Measurements from ENCODE around the gene NOX5.
"Not testable (repeated sequence)": the region's sequence is repeated elsewhere in the genome, so short reads cannot be mapped to it uniquely, and the experiment has no call there.

NOX5 gene

GRCh38 chr15:69067296-69067695, 52.8 kb downstream of the NOX5 start:
- Histone ChIP-seq H3K4me3 (ENCODE audit: insufficient read depth, low read depth, low read length) (no peak overlapping the region), H3K9me3 (ENCODE audit: control insufficient read depth, low read length) (no peaks in the 10 kb centered on the region), H3K4me1 (ENCODE audit: control insufficient read depth, insufficient read depth, low read length) (no peaks in the 10 kb centered on the region), H3K36me3 (ENCODE audit: control insufficient read depth, insufficient read depth, low read length) (no peaks in the 10 kb centered on the region), H3K27ac (ENCODE audit: insufficient read depth, low read depth, low read length, poor library complexity, severe bottlenecking) (no peak overlapping the region), H3K27me3 (ENCODE audit: control insufficient read depth, insufficient read depth, low read length, poor library complexity, severe bottlenecking) (no peaks in the 10 kb centered on the region)
- 75 to 83% methylated on average over 1 of the region's 1 CpG for WGBS, 2 experiments

GRCh38 chr15:69068157-69068556, 53.7 kb downstream of the NOX5 start:
- H3K27ac ChIP-seq (ENCODE audit: insufficient read depth, low read depth, low read length, poor library complexity, severe bottlenecking) = no peak overlapping the region
- H3K4me1 ChIP-seq (ENCODE audit: control insufficient read depth, insufficient read depth, low read length) = no peaks in the 10 kb centered on the region
- peaks cover 3% of the 10 kb centered on the region for H3K27me3 ChIP-seq (ENCODE audit: control insufficient read depth, insufficient read depth, low read length, poor library complexity, severe bottlenecking)
- H3K9me3 ChIP-seq (ENCODE audit: control insufficient read depth, low read length) = no peaks in the 10 kb centered on the region
- H3K36me3 ChIP-seq (ENCODE audit: control insufficient read depth, insufficient read depth, low read length) = no peaks in the 10 kb centered on the region
- 92 to 97% methylated on average over 2 to 3 of the region's 3 CpGs for WGBS, 2 experiments
- no peak overlapping the region for H3K4me3 ChIP-seq (ENCODE audit: insufficient read depth, low read depth, low read length)

GRCh38 chr15:69069290-69069689, 54.8 kb downstream of the NOX5 start:
- not testable (repeated sequence) for H3K4me1 ChIP-seq (ENCODE audit: control insufficient read depth, insufficient read depth, low read length); H3K27ac ChIP-seq (ENCODE audit: insufficient read depth, low read depth, low read length, poor library complexity, severe bottlenecking); H3K4me3 ChIP-seq (ENCODE audit: insufficient read depth, low read depth, low read length); H3K36me3 ChIP-seq (ENCODE audit: control insufficient read depth, insufficient read depth, low read length); H3K9me3 ChIP-seq (ENCODE audit: control insufficient read depth, low read length)
- H3K27me3 ChIP-seq (ENCODE audit: control insufficient read depth, insufficient read depth, low read length, poor library complexity, severe bottlenecking) = peaks cover 13% of the 10 kb centered on the region

- Histone ChIP-seq H3K9me3 (ENCODE audit: control insufficient read depth, low read length) (no peaks in the 10 kb centered on the region), H3K4me1 (ENCODE audit: control insufficient read depth, insufficient read depth, low read length) (peaks cover 6% of the 10 kb centered on the region), H3K27me3 (ENCODE audit: control insufficient read depth, insufficient read depth, low read length, poor library complexity, severe bottlenecking) (peaks cover 14% of the 10 kb centered on the region), H3K4me3 (ENCODE audit: insufficient read depth, low read depth, low read length) (no peak overlapping the region), H3K27ac (ENCODE audit: insufficient read depth, low read depth, low read length, poor library complexity, severe bottlenecking) (no peak overlapping the region), H3K36me3 (ENCODE audit: control insufficient read depth, insufficient read depth, low read length) (no peaks in the 10 kb centered on the region)
- WGBS, 2 experiments = 97 to 99% methylated on average over 7 of the region's 7 CpGs
These were observed 55.5 kb downstream of the NOX5 start for GRCh38 chr15:69069996-69070395.

GRCh38 chr15:69070396-69070795, 55.9 kb downstream of the NOX5 start:
- H3K36me3 ChIP-seq (ENCODE audit: control insufficient read depth, insufficient read depth, low read length) = no peaks in the 10 kb centered on the region
- WGBS, 2 experiments = 80 to 100% methylated on average over 1 of the region's 1 CpG
- H3K4me1 ChIP-seq (ENCODE audit: control insufficient read depth, insufficient read depth, low read length) = peaks cover 6% of the 10 kb centered on the region
- H3K9me3 ChIP-seq (ENCODE audit: control insufficient read depth, low read length) = no peaks in the 10 kb centered on the region
- H3K27me3 ChIP-seq (ENCODE audit: control insufficient read depth, insufficient read depth, low read length, poor library complexity, severe bottlenecking) = peaks cover 18% of the 10 kb centered on the region
- no peak overlapping the region for H3K27ac ChIP-seq (ENCODE audit: insufficient read depth, low read depth, low read length, poor library complexity, severe bottlenecking)
- H3K4me3 ChIP-seq (ENCODE audit: insufficient read depth, low read depth, low read length) = no peak overlapping the region

GRCh38 chr15:69071260-69071659, 56.8 kb downstream of the NOX5 start:
- Histone ChIP-seq H3K4me3 (ENCODE audit: insufficient read depth, low read depth, low read length) (no peak overlapping the region), H3K9me3 (ENCODE audit: control insufficient read depth, low read length) (no peaks in the 10 kb centered on the region), H3K27me3 (ENCODE audit: control insufficient read depth, insufficient read depth, low read length, poor library complexity, severe bottlenecking) (peaks cover 27% of the 10 kb centered on the region), H3K4me1 (ENCODE audit: control insufficient read depth, insufficient read depth, low read length) (peaks cover 6% of the 10 kb centered on the region), H3K27ac (ENCODE audit: insufficient read depth, low read depth, low read length, poor library complexity, severe bottlenecking) (no peak overlapping the region), H3K36me3 (ENCODE audit: control insufficient read depth, insufficient read depth, low read length) (no peaks in the 10 kb centered on the region)
- WGBS, 2 experiments = 79 to 83% methylated on average over 5 of the region's 5 CpGs

GRCh38 chr15:69072906-69073305, 58.4 kb downstream of the NOX5 start:
- no peak overlapping the region for H3K27ac ChIP-seq (ENCODE audit: insufficient read depth, low read depth, low read length, poor library complexity, severe bottlenecking)
- H3K9me3 ChIP-seq (ENCODE audit: control insufficient read depth, low read length) = no peaks in the 10 kb centered on the region
- peaks cover 31% of the 10 kb centered on the region for H3K27me3 ChIP-seq (ENCODE audit: control insufficient read depth, insufficient read depth, low read length, poor library complexity, severe bottlenecking)
- no peak overlapping the region for H3K4me3 ChIP-seq (ENCODE audit: insufficient read depth, low read depth, low read length)
- WGBS, 2 experiments = 88 to 99% methylated on average over 2 of the region's 2 CpGs
- peaks cover 6% of the 10 kb centered on the region for H3K4me1 ChIP-seq (ENCODE audit: control insufficient read depth, insufficient read depth, low read length)
- H3K36me3 ChIP-seq (ENCODE audit: control insufficient read depth, insufficient read depth, low read length) = no peaks in the 10 kb centered on the region

GRCh38 chr15:69074001-69074842, 59.7 kb downstream of the NOX5 start:
- H3K4me3 ChIP-seq (ENCODE audit: insufficient read depth, low read depth, low read length) = peak overlapping the region; percentile 62
- H3K4me1 ChIP-seq (ENCODE audit: control insufficient read depth, insufficient read depth, low read length) = peaks cover 6% of the 10 kb centered on the region
- H3K27ac ChIP-seq (ENCODE audit: insufficient read depth, low read depth, low read length, poor library complexity, severe bottlenecking) = no peak overlapping the region
- H3K9me3 ChIP-seq (ENCODE audit: control insufficient read depth, low read length) = no peaks in the 10 kb centered on the region
- no peaks in the 10 kb centered on the region for H3K36me3 ChIP-seq (ENCODE audit: control insufficient read depth, insufficient read depth, low read length)
- 1% methylated on average over 45 of the region's 45 CpGs for WGBS, 2 experiments
- peaks cover 31% of the 10 kb centered on the region for H3K27me3 ChIP-seq (ENCODE audit: control insufficient read depth, insufficient read depth, low read length, poor library complexity, severe bottlenecking)

GRCh38 chr15:69074843-69075224, 60.3 kb downstream of the NOX5 start:
- no peak overlapping the region for H3K27ac ChIP-seq (ENCODE audit: insufficient read depth, low read depth, low read length, poor library complexity, severe bottlenecking)
- no peaks in the 10 kb centered on the region for H3K9me3 ChIP-seq (ENCODE audit: control insufficient read depth, low read length)
- peaks cover 6% of the 10 kb centered on the region for H3K4me1 ChIP-seq (ENCODE audit: control insufficient read depth, insufficient read depth, low read length)
- H3K4me3 ChIP-seq (ENCODE audit: insufficient read depth, low read depth, low read length) = peak overlapping the region; percentile 62
- H3K36me3 ChIP-seq (ENCODE audit: control insufficient read depth, insufficient read depth, low read length) = no peaks in the 10 kb centered on the region
- peaks cover 31% of the 10 kb centered on the region for H3K27me3 ChIP-seq (ENCODE audit: control insufficient read depth, insufficient read depth, low read length, poor library complexity, severe bottlenecking)
- WGBS, 2 experiments = 14 to 15% methylated on average over 6 of the region's 6 CpGs

- no peaks in the 10 kb centered on the region for H3K36me3 ChIP-seq (ENCODE audit: control insufficient read depth, insufficient read depth, low read length)
- H3K27ac ChIP-seq (ENCODE audit: insufficient read depth, low read depth, low read length, poor library complexity, severe bottlenecking) = no peak overlapping the region
- WGBS, 2 experiments = 86 to 90% methylated on average over 5 of the region's 5 CpGs
- H3K4me1 ChIP-seq (ENCODE audit: control insufficient read depth, insufficient read depth, low read length) = peaks cover 8% of the 10 kb centered on the region
- H3K9me3 ChIP-seq (ENCODE audit: control insufficient read depth, low read length) = no peaks in the 10 kb centered on the region
- no peak overlapping the region for H3K4me3 ChIP-seq (ENCODE audit: insufficient read depth, low read depth, low read length)
- H3K27me3 ChIP-seq (ENCODE audit: control insufficient read depth, insufficient read depth, low read length, poor library complexity, severe bottlenecking) = peaks cover 34% of the 10 kb centered on the region
These were observed 60.9 kb downstream of the NOX5 start for GRCh38 chr15:69075440-69075839.

All from ectodermal cell (in vitro differentiated cells).